Neural progenitor cell (in vitro differentiated cells): Measurements from ENCODE around the gene IFI44L. TPM values are rescaled to one million over a fixed set of nuclear protein-coding genes. Genes with fewer than 3 reads are reported as not detected.

Experiments used
- DNase-seq: peaks from one replicate; pipeline ENCODE4 v3.0.0-alpha.2; 2016; ENCODE audit warnings: low spot score
- H2AFZ ChIP-seq: fragments of 200-600 bp; sonication (generic); replicated peaks from 2 replicates; pipeline ENCODE4 v1.6.1; 2016; ENCODE audit warnings: antibody characterized with exemption
- H3F3A ChIP-seq: fragments of 200-600 bp; sonication (generic); 2 replicates; pipeline ENCODE4 v1.6.1; 2016; ENCODE audit warnings: antibody characterized with exemption, low read depth
- H3K27ac ChIP-seq: fragments of 200-600 bp; sonication (generic); 2 replicates; pipeline ENCODE4 v1.5.1; 2016; ENCODE audit warnings: mild to moderate bottlenecking
- H3K27me3 ChIP-seq: fragments of 200-600 bp; sonication (generic); 2 replicates; pipeline ENCODE4 v1.6.1; 2016; ENCODE audit warnings: mild to moderate bottlenecking, moderate library complexity
- H3K36me3 ChIP-seq: fragments of 200-600 bp; sonication (generic); 2 replicates; pipeline ENCODE4 v1.5.1; 2016
- H3K4me1 ChIP-seq: fragments of 200-600 bp; sonication (generic); 2 replicates; pipeline ENCODE4 v1.6.1; 2016; ENCODE audit warnings: mixed run types
- H3K4me2 ChIP-seq: fragments of 200-600 bp; sonication (generic); 2 replicates; pipeline ENCODE4 v1.6.1; 2016
- H3K4me3 ChIP-seq: fragments of 200-600 bp; sonication (generic); 2 replicates; pipeline ENCODE4 v1.5.1; 2016
- H3K79me2 ChIP-seq: fragments of 200-600 bp; sonication (generic); 2 replicates; pipeline ENCODE4 v1.6.1; 2016; ENCODE audit warnings: low read depth
- H3K9ac ChIP-seq: fragments of 200-600 bp; sonication (generic); 2 replicates; pipeline ENCODE4 v1.6.1; 2016
- H3K9me3 ChIP-seq: fragments of 200-600 bp; sonication (generic); 2 replicates; pipeline ENCODE4 v1.5.1; 2016; ENCODE audit warnings: low read depth
- H4K20me1 ChIP-seq: fragments of 200-600 bp; sonication (generic); 2 replicates; pipeline ENCODE4 v1.6.1; 2016; ENCODE audit warnings: low read depth
- H3K27ac Mint-ChIP-seq: 3 replicates; pipeline ENCODE4 v1.8.0; 2021; ENCODE audit warnings: mixed read lengths
- H3K27me3 Mint-ChIP-seq: 2 replicates; pipeline ENCODE4 v1.8.0; 2022; ENCODE audit warnings: low read depth, mild to moderate bottlenecking, inconsistent platforms, moderate library complexity, mixed read lengths; ENCODE audit not compliant: insufficient read depth
- H3K36me3 Mint-ChIP-seq: 3 replicates; pipeline ENCODE4 v1.8.0; 2021; ENCODE audit warnings: mixed read lengths
- H3K4me1 Mint-ChIP-seq: 3 replicates; pipeline ENCODE4 v1.8.0; 2021; ENCODE audit warnings: mixed read lengths
- H3K4me3 Mint-ChIP-seq: 3 replicates; pipeline ENCODE4 v1.8.0; 2021; ENCODE audit warnings: mild to moderate bottlenecking, moderate library complexity, mixed read lengths
- H3K9me3 Mint-ChIP-seq: 3 replicates; pipeline ENCODE4 v1.8.0; 2020; ENCODE audit warnings: mixed read lengths
- EZH2 ChIP-seq: fragments of 200-600 bp; sonication (generic); IDR thresholded peaks from 2 replicates; pipeline ENCODE4 v1.6.1; 2017; ENCODE audit warnings: antibody characterized with exemption, mild to moderate bottlenecking, moderate library complexity
- EZH2phosphoT487 ChIP-seq: fragments of 200-600 bp; sonication (generic); IDR thresholded peaks from 2 replicates; pipeline ENCODE4 v1.6.1; 2017; ENCODE audit warnings: antibody characterized with exemption
- total RNA-seq: library from RNA; depleted of rRNA; stranded (reverse); fragments of >200 nt; gene quantifications from 2 replicates; pipeline ENCODE4 v1.2.3, GENCODE V29; 2015; ENCODE audit warnings: low replicate concordance
- TF ChIP-seq, protein P1 (sequence below): fragments of 200-600 bp; sonication (generic); IDR thresholded peaks from 2 replicates; pipeline ENCODE4 v1.5.1; 2017; ENCODE audit warnings: antibody characterized with exemption, mild to moderate bottlenecking

Gene IFI44L
- total RNA-seq, 1 donor from 2014 or later: not detected

DNA sequence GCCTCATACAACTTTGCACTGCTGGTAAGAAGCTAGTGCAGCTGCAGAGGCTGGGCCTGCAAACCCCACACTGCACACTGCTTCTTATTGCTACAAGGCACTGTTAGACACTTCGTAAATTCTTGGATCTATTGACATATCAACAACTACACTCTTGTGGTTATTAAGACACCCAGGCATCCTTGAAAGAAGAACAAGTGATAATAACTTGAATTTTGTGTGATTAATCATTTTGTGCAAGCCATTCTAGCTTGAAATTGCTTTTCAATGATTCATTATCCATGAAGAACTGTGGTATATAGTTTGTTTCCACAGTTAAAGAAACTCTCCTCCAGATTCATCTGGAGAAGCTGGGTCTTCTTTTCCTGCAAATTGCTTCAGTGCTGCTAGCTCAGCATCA lies 33.7 kb upstream of the IFI44L start:
- H3K4me1 ChIP-seq: no peaks in the 10 kb centered on the region
- Mint-ChIP-seq H3K27ac (no peak overlapping the region), H3K27me3 (no peaks in the 10 kb centered on the region), H3K36me3 (no peaks in the 10 kb centered on the region), H3K4me3 (no peak overlapping the region), H3K4me1 (no peaks in the 10 kb centered on the region), H3K9me3 (no peaks in the 10 kb centered on the region)
- H3K4me2 ChIP-seq: no peak overlapping the region
- no peaks in the 10 kb centered on the region for H4K20me1 ChIP-seq
- no peaks in the 10 kb centered on the region for H3K79me2 ChIP-seq
- H3K36me3 ChIP-seq: no peaks in the 10 kb centered on the region
- no peak overlapping the region for H3K9ac ChIP-seq
- H3K4me3 ChIP-seq: no peak overlapping the region
- H2AFZ ChIP-seq: no peak overlapping the region
- no peaks in the 10 kb centered on the region for H3K9me3 ChIP-seq
- H3K27me3 ChIP-seq: no peaks in the 10 kb centered on the region
- TF ChIP-seq EZH2 (no peak), EZH2phosphoT487 (no peak)
- TF ChIP-seq, protein P1, sequence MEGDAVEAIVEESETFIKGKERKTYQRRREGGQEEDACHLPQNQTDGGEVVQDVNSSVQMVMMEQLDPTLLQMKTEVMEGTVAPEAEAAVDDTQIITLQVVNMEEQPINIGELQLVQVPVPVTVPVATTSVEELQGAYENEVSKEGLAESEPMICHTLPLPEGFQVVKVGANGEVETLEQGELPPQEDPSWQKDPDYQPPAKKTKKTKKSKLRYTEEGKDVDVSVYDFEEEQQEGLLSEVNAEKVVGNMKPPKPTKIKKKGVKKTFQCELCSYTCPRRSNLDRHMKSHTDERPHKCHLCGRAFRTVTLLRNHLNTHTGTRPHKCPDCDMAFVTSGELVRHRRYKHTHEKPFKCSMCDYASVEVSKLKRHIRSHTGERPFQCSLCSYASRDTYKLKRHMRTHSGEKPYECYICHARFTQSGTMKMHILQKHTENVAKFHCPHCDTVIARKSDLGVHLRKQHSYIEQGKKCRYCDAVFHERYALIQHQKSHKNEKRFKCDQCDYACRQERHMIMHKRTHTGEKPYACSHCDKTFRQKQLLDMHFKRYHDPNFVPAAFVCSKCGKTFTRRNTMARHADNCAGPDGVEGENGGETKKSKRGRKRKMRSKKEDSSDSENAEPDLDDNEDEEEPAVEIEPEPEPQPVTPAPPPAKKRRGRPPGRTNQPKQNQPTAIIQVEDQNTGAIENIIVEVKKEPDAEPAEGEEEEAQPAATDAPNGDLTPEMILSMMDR: no peak
- H3K27ac ChIP-seq: no peak overlapping the region
- no peaks in the 10 kb centered on the region for H3F3A ChIP-seq
- no peak for DNase-seq

DNA sequence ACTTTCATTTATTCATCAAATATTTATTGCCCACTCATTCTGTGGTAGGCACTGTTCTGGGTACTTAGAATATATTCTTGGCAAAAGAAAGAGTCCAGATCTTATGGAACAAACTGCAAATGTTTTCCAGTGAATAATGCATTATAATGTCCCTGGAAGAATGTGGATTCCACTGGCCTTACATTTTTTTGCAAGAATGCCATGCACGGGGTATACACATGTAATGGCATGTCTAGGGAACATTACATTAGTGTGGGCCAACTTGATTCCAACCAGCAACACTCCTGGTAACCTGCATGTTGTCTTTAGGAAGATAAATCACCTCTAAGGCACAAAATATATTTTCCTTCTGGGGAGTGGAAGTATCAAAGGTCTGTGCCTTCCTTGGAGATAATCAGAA lies 33.0 kb upstream of the IFI44L start:
- Histone ChIP-seq H3K27ac (no peak overlapping the region), H3K9me3 (no peaks in the 10 kb centered on the region), H3K79me2 (no peaks in the 10 kb centered on the region), H3K9ac (no peak overlapping the region), H3F3A (no peaks in the 10 kb centered on the region), H3K4me3 (no peak overlapping the region), H2AFZ (no peak overlapping the region), H3K36me3 (no peaks in the 10 kb centered on the region), H4K20me1 (no peaks in the 10 kb centered on the region), H3K4me1 (no peaks in the 10 kb centered on the region), H3K27me3 (no peaks in the 10 kb centered on the region), H3K4me2 (no peak overlapping the region)
- DNase-seq: no peak
- Mint-ChIP-seq H3K4me3 (no peak overlapping the region), H3K36me3 (no peaks in the 10 kb centered on the region), H3K27ac (no peak overlapping the region), H3K9me3 (no peaks in the 10 kb centered on the region), H3K27me3 (no peaks in the 10 kb centered on the region), H3K4me1 (no peaks in the 10 kb centered on the region)
- TF ChIP-seq EZH2 (no peak), EZH2phosphoT487 (no peak)
- TF ChIP-seq, protein P1: no peak

DNA sequence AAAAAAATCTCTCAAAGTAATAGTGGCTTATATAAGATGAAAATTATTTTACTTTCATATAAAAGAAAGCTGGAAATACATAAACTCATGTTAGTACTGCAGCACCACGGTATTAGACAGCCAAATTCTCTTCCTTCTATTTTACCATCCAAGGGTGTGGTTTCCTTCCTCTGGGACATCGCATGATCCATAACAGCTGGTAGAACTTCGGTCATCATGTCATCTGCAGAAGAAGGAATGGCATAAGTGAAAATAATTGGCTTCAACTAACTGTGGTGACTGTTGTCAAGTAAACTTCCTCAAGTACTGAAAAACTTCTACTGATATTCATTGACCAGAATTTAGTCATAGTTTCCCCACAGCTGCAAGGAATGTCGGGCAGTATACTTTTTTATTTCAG lies 28.3 kb upstream of the IFI44L start:
- H3F3A ChIP-seq: no peaks in the 10 kb centered on the region
- Mint-ChIP-seq H3K36me3 (no peaks in the 10 kb centered on the region), H3K9me3 (no peaks in the 10 kb centered on the region), H3K27ac (no peak overlapping the region), H3K27me3 (peaks cover 2% of the 10 kb centered on the region), H3K4me3 (no peak overlapping the region), H3K4me1 (no peaks in the 10 kb centered on the region)
- no peak overlapping the region for H2AFZ ChIP-seq
- H3K27ac ChIP-seq: no peak overlapping the region
- H3K4me1 ChIP-seq: no peaks in the 10 kb centered on the region
- H3K9me3 ChIP-seq: peaks cover 4% of the 10 kb centered on the region
- no peak for TF ChIP-seq EZH2phosphoT487
- TF ChIP-seq, protein P1: no peak
- no peak for TF ChIP-seq EZH2
- no peaks in the 10 kb centered on the region for H3K27me3 ChIP-seq
- no peaks in the 10 kb centered on the region for H3K36me3 ChIP-seq
- no peaks in the 10 kb centered on the region for H4K20me1 ChIP-seq
- DNase-seq: no peak
- no peak overlapping the region for H3K4me2 ChIP-seq
- no peaks in the 10 kb centered on the region for H3K79me2 ChIP-seq
- no peak overlapping the region for H3K4me3 ChIP-seq
- H3K9ac ChIP-seq: no peak overlapping the region

DNA sequence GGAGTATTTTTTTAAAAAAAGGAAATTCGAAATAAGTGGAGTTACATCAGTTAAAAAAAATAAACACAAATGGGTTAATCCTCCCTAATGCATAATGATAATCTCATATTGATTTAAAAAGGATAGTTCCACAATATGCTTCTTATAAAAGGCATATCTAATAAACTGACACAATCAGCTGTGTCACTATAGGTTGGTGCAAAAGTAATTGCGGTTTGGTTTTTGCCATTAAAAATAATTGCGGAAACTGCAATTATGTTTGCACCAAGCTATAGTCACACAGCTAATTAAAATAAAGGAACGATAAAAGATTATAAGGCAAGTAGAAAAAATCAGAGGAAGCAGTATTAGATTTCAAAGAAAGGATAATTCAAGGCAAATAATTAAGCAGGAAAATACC lies 21.0 kb upstream of the IFI44L start:
- Mint-ChIP-seq H3K27ac (no peak overlapping the region), H3K27me3 (peaks cover 2% of the 10 kb centered on the region), H3K36me3 (no peaks in the 10 kb centered on the region), H3K4me3 (no peak overlapping the region), H3K4me1 (no peaks in the 10 kb centered on the region), H3K9me3 (no peaks in the 10 kb centered on the region)
- H3K27ac ChIP-seq: no peak overlapping the region
- no peaks in the 10 kb centered on the region for H3K79me2 ChIP-seq
- H3K36me3 ChIP-seq: no peaks in the 10 kb centered on the region
- no peaks in the 10 kb centered on the region for H4K20me1 ChIP-seq
- no peaks in the 10 kb centered on the region for H3K27me3 ChIP-seq
- H3K4me2 ChIP-seq: no peak overlapping the region
- no peak for DNase-seq
- no peak overlapping the region for H2AFZ ChIP-seq
- TF ChIP-seq EZH2phosphoT487 (no peak), EZH2 (no peak)
- TF ChIP-seq, protein P1: no peak
- H3K9ac ChIP-seq: no peak overlapping the region
- no peaks in the 10 kb centered on the region for H3K4me1 ChIP-seq
- no peaks in the 10 kb centered on the region for H3F3A ChIP-seq
- peaks cover 4% of the 10 kb centered on the region for H3K9me3 ChIP-seq
- H3K4me3 ChIP-seq: no peak overlapping the region
